T-helper 22 cell (primary cell): ENCODE results near the gene SHANK1.
"Not testable (repeated sequence)": the region's sequence is repeated elsewhere in the genome, so short reads cannot be mapped to it uniquely, and the experiment has no call there.

ENCODE experiments used
- DNase-seq: peaks from one replicate; pipeline ENCODE4 v3.0.0-alpha.2; 2020; ENCODE audit warnings: low read depth

SHANK1 gene

DNA sequence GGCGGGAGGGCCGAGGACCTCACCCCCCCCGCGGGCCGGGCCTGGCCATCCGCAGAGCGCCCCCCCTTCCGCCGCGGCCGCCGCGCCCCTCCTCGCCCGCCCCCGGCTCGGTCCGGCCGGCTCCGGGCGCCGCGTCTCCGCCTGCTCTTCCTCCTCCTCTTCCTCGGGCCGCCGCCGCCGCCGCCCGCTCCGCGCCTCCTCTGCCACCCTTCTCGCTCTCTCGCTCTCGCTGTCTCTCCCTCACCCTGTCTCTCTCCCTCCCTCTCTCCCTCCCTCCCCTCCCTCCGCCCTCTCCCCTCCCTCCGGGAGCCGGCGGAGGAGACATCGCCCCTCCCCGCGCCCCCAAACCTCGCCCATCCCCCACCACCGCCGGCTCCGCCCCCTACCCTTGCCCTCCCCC lies at the start of gene SHANK1:
SHANK1 (minus strand) TSS at position 237 of the 400 bp plus-strand sequence. CDS start 2,883 bp downstream, outside the sequence.
- no peak for DNase-seq

DNA sequence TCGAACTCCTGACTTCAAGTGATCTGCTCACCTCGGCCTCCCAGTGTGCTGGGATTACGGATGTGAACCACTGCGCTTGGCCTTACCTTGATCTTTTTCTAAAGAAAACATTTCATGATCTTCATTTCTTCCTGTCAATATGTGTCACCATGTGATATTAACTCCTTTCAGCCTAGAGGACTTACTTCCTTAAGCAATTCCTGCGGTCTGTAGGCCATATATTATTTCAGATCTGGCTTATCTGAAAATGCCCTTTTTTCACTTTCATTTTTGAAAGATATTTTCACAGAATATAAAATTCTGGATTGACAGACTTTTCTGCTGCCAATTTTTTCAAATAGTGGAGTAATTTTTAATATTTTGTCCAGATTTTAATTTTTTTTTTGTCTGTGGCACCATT lies 48.7 kb upstream of the SHANK1 start:
- no peak for DNase-seq

DNA sequence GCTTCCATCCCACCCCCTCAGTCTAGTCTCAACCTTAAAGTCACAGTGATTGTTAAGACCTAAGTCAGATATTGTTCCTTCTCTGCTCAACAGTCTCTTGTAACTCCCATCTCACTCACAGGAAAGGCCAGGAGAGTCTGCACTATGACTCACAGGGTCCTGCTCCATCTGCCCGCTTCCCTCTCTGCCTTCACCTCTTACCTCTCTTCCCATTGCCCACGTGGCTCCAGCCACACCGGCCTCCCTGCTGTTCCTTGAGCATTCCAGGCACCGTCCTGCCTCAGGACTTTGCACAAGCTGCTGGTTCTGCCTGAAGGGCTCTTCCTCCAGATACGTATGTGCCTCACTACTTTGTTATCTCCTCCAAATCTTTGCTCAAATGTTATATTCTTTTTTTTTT lies 47.7 kb upstream of the SHANK1 start:
- DNase-seq: not testable (repeated sequence)

DNA sequence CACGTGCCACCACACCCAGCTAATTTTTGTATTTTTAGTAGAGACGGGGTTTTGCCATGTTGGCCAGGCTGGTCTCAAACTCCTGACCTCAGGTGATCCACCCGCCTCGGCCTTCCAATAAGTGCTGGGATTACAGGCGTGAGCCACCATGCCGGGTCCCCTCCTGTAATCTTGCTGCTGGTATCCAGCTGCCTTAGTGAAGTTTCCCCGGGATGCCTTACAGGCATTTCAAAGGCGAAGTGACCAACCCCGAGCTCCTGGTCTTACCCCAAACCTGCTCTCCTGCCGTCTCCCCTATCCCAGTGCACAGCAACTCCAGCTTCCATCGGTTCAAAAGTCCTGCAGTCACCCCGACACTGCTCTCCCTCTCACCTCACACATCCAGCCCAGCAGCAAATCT lies 47.1 kb upstream of the SHANK1 start:
- DNase-seq: not testable (repeated sequence)

DNA sequence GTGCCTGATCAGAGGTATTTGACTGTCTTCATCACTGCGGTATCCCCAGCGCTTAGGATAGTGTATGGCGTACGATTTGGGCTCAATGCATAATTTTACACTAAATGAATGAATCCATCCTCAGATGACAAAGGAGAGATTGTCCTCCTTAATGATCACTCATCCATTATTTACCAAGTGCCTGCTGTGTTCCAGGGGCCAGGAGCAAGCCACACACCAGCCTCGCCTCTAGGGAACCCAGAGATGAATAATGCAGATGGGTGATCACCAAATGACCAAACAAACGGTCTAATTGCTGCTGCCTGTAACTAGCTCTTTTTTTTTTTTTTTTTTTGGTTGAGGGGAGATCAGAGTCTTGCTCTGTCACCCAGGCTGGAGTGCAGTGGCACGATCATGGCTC lies 44.8 kb upstream of the SHANK1 start:
- no peak for DNase-seq

DNA sequence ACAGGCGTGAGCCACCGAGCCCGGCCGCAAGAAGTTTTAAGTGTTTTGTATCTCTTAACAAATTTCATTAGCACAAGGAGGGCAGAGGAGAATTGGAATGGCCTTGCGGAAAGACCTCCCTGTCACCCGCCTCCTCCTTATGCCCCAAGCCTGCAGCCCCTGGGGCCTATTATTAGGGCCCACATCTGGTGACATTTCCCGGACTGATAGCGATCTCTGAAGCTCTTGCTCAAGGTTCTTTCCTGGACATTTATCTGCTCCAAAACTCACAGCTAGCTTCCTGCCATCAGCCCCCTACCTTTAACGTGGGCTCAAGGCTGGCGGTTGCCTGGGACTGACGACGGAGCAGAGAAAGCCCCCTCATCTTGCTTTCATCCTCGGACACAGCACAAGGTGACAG lies 43.9 kb upstream of the SHANK1 start:
- not testable (repeated sequence) for DNase-seq

DNA sequence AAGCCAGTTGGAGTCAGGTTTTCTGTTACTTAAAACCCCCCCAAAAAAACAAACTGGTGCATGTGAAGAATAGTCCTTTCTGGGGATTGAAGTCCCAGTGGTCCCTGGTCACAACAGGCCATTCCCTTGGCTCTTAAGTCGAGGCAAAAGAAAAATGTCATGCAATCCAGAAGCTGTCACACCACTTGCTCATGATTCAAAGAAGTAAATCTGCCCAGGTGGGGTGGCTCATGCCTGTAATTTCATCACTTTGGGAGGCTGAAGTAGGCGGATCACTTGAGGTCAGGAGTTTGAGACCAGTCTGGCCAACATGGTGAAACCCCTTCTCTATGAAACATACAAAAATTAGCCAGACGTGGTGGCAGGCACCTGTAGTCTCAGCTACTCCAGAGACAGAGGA lies 41.9 kb upstream of the SHANK1 start:
- not testable (repeated sequence) for DNase-seq

DNA sequence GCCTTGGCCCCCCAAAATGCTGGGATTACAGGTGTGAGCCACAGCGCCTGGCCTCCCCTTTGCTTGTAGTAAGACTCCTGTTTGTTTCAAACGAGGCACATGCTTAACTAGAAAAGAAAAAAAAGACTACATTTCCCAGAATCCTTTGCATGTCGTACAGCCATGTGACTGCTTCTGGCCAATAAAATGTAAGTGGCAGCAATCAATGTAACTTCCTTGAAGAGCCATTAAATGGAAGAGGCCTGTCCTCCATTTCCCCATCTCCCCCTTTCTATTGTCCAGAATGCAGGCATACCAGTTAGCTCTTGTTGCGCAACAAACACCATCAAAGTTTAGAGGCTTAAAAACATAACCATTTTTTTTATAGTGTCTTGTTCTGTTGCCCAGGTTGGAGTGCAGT lies 40.3 kb upstream of the SHANK1 start:
- DNase-seq: no peak

DNA sequence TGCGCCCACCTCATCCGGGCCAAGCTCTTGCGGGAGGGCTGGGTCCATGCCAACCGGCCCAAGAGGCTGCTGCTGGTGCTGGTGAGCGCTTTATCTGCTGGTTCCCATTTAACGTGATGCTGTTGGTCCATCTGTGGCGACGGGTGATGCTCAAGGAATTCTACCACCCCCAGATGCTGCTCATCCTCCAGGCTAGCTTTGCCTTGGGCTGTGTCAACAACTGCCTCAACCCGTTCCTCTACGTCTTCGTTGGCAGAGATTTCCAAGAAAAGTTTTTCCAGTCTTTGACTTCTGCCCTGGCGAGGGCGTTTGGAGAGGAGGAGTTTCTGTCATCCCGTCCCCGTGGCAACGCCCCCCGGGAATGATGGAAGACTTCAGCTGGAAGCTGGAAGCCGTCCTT lies 39.5 kb upstream of the SHANK1 start:
- not testable (repeated sequence) for DNase-seq

DNA sequence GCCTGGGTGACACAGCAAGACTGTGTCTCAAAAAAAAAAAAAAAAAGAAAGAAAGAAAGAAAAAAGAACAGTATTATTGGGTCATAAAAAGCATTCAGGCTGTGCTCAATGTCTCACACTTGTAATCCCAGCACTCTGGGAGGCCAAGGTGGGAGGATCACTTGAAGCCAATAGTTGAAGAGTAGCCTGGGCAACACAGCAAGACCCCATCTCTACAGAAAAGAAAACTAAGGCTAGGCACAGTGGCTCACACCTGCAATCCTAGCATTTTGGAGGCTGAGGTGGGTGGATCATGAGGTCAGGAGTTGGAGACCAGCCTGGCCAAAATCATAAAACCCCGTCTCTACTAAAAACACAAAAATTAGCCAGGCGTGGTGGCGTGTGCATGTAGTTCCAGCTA lies 38.0 kb upstream of the SHANK1 start:
- DNase-seq: not testable (repeated sequence)

DNA sequence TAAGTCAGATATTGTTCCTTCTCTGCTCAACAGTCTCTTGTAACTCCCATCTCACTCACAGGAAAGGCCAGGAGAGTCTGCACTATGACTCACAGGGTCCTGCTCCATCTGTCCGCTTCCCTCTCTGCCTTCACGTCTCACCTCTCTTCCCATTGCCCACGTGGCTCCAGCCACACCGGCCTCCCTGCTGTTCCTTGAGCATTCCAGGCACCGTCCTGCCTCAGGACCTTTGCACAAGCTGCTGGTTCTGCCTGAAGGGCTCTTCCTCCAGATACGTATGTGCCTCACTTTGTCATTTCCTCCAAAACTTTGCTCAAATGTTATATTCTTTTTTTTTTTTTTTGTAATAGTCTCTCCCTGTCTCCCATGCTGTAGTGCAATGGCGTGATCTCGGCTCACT lies 36.6 kb upstream of the SHANK1 start:
- not testable (repeated sequence) for DNase-seq

DNA sequence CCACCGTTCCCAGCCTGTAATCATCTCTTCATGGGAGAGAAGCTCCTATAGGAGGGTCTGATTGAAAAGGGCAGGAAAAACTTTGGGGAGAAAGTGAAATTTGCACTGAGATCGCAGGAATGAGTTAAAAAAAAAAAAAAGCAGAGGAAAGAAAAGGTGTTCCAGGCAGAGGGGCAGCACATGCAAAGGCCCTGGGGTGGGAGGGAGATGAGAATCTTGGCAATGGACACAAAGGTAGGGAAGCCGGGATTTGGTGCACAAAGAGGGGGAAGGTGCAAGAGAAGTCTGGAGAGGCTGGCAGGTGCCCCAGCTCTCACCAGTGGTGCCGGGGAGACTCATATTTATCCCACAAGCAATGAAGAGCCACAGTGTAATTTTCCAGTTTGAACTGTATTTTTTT lies 34.3 kb upstream of the SHANK1 start:
- no peak for DNase-seq

DNA sequence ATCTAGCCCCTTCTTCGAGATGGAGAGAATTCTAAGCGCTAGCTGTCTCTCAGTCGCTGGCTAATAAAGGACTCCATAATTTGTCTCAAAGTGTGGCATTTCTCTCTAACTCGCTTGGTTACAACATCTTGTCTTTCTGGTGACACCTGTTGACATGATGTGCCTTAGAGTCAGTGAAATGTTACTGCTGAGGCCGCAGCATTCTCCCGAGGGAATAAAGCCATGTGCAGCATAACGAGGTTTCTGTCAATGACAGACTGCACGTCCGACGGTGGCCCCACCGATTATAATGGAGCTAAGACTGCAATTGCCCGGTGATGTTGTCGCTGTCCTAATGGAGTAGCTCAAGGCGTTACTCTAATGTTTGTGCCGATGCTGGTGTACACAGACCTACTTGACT lies 30.4 kb upstream of the SHANK1 start:
- no peak for DNase-seq

DNA sequence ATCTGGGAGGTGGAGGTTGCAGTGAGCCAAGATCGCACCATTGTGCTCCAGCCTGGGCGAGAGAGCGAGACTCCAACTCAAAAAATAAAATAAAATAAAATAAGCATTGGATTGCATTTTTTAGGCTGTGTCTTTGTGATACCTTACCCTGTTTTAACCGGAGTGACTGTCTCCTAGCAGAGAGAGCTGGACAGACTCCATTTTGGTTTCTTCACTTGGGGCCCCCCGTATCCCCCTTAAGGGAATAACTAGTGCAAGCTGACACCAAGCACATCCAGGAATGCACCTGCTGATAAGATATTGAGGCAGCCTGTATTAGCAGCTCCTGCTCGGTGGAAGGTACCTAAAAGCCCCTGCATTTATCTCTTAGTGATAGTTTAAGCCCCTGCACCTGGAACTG lies 29.9 kb upstream of the SHANK1 start:
- DNase-seq: no peak

DNA sequence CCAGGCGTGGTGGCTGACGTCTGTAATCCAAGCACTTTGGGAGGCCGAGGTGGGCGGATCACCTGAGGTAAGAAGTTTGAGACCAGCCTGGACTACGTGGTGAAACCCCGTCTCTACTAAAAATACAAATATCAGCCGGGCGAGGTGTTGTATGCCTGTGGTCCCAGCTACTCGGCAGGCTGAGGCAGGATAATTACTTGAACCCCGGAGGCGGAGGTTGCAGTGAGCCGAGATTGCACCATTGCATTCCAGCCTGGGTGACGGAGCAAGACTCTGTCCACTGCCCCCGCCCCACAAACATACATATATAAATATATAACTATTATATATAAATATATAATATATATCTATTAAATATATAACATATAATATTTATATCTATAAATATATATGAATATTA lies 27.5 kb upstream of the SHANK1 start:
- DNase-seq: not testable (repeated sequence)

DNA sequence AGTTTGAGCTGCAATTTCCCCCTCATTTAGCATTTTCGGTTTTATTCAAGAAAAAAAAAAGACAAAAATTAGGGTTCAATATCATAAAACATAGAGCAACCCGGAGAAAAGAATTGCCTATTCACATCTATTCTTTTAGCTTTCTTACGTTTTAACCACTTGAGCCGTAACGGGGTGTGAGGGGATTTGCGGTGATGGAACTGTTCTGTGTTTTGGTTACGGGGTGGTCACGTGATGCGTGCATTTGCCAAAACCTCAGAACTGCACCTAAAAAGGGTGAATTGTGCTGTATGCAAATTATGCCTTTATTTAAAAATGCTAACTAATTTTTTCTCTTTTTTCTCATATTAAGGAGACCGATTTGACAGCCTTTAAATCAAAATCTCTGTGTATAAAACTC lies 25.6 kb upstream of the SHANK1 start:
- DNase-seq: no peak

DNA sequence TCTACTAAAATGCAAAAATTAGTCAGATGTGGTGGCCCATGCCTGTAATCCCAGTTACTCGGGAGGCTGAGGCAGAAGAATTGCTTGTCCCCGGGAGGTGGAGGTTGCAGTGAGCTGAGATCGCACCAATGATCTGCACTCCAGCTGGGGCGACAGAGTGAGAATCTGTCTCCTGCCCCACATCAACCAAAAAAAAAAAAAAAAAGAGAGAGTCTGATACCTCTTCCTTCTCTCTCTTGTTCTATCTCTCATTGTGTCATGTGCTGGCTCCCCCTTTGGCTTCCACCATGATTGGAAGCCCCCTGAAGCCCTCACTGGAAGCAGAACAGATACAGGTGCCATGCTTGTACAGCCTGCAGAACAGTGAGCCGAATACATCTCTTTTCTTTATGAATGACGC lies 23.9 kb upstream of the SHANK1 start:
- DNase-seq: no peak

DNA sequence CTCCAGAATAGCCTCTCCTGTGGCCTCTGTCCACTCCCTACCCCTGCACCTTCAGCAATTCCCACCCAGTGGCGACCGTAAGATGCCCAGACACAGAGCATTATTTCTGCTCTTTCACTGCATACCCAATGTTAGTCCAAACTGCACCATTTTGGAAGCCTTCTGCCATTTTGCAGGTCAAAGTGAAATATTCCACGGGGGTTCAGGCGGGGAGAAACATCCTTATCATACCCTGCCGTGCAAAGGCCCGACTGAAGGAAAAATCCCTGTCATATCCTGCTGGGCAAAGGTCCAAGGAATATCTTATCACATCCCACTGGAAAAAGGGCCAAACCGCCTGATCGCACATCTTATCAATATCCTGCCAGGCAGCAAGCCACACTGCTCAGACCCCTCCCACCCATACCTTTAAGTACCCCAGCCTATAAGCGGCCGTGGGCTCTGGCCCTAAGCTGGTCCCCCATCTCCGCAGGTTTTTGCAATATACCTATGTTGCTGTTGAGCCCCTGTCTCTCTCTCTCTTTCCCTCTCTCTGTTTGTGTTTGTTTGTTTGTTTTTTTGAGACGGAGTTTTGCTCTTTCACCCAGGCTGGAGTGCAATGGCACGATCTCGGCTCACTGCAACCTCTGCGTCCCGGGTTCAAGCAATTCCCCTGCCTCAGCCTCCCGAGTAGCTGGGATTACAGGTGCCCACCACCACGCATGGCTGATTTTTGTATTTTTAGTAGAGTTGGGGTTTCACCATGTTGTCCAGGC lies 21.8 kb upstream of the SHANK1 start:
- DNase-seq: no peak

DNA sequence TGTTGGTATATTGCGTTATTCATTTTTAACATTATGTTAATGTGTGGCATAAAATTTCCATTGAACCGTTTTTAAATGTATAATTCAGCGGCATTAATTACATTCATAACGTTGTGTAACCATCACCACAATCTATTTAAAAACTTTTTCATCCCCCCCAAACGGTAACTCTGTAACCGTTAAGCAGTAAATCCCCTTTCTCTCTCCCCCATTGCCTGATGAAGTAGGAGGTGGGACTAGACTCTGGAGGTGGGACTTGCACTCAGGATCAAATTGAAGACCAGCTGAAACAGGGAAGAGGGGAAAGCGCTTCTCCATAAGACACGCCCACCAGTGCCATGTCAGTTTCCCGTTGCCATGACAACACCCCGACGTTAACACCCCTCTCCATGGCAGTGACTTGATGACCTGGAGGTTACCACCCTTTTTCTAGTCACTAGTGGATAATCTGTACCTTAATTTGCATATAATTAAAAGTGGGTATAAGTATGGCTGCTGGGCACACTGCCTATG lies 20.4 kb upstream of the SHANK1 start:
- no peak for DNase-seq

DNA sequence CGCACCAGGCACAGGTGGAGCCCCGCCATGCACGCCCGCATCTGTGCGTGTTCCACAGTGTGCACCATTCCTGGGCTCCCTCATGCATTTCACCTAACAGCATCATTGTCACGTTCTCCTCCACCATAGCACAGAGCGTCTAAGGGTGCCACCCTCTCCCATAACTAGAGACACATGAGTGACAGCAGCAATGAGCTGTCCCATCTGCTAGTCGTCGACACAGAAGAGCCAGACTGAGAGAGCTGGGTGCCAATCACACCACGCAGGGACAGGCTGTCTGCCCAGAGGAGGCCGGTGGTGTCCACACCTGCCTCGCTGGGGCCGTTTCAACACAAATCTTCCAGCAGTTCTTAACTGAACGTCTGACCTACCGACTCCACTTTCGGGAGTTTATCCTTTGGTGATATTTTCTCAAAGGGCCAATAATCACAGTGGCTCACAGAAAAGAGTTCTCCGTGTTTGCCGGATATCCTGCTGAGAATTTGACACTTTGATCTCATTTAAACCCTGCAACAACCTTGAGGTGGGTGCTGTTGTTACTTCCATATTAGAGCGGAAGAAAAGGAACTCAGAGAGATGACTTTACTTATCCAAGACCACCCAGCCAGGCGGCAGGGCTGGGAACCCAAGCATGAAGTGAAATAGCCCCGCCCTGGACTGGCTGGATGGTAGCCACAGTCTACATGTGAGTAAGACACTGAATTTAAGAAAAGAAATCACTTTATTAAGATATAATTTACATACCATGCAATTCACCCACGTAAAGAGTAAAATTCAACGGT lies 19.7 kb upstream of the SHANK1 start:
- DNase-seq: no peak

DNA sequence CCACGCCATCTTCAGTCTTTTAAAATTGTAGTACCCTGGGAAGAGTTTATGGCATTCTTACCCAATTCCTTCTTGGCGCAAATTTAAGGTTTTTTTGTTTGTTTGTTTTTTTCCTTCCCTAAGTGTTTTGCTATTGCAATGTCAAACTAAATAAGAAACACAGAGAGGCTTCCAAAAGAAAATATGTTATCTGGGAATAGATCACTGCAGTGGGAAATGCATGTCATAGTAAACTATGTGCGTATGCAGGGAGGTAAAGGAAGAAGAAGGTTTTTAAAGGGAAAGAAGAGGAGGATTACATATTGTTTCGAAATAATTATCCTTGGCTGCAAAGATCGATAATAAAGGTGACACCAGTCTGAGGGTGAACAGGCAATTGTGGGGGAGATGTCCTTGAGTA lies 16.7 kb upstream of the SHANK1 start:
- no peak for DNase-seq

DNA sequence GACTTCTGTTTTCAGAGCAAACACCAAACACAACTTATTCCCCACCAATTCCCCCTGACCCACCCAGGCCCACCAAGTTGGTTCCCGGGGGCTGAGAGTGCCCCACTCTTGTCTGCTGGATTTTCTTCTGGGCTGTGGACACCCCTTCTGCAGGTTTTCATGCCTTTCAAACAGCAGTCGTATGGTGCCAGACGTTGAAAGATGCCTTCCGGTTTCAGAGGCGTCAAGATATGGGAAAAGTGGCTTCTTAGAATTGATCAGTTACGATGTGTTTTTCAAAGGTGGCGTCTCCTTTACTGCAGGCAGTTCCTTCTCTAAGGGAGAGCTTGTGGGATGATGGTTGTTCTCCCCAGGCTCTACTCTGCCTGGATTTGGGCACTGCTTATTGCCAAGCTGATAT lies 16.3 kb upstream of the SHANK1 start:
- DNase-seq: no peak

DNA sequence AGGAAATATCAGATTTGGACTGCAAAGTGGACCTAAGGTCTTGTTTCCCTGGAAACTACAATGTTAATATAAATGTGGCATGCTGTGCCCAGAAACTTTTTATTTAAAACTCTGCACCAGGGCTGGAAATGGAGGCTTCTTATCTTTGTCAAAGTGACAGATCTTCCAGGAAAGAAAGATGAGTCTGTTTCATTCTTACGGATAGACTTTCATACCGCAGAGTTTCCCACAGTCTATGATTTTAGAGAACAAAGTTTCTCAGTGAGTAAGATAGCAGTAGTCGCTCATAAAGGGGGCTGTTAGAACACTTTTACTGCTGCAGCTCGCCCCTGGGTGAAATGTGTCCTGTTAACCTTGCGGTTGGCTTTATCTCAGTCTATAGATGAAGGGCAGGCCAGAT lies 10.3 kb upstream of the SHANK1 start:
- DNase-seq: no peak
